MCF 10A (cell line): ENCODE measurements around the gene ADAM12. TPM values are rescaled to one million over a fixed set of nuclear protein-coding genes. Genes with fewer than 3 reads are reported as not detected.
"Not testable (repeated sequence)": the region's sequence is repeated elsewhere in the genome, so short reads cannot be mapped to it uniquely, and the experiment has no call there.

Source experiments
- BruUV-seq: library from RNA; stranded (reverse); fragments of 400-500 nt; replicated peaks from 2 replicates; lab custom pipeline; 2021; lab: Mats Ljungman, UMichigan
- CTCF ChIA-PET: fragments of 300-600 bp; sonication (Branson Sonifier 250); formaldehyde crosslinking; extraction: SDS; loops from one replicate; lab custom pipeline; 2021; ENCODE audit warnings: antibody characterized with exemption, inconsistent platforms; lab: Yijun Ruan, JAX
- POLR2A ChIA-PET: fragments of 300-600, 350-650 bp; sonication (Branson Sonifier 250); formaldehyde crosslinking; extraction: SDS; loops from one replicate; lab custom pipeline; 2020; ENCODE audit warnings: antibody characterized with exemption, inconsistent platforms; lab: Yijun Ruan, JAX
- DNase-seq: peaks from one replicate; pipeline ENCODE4 v3.0.0-alpha.2; 2018; ENCODE audit not compliant: unreplicated experiment
- H3K27ac Mint-ChIP-seq: one replicate; pipeline ENCODE4 v1.8.0; 2022; ENCODE audit warnings: mild to moderate bottlenecking, low read depth, mixed read lengths; ENCODE audit not compliant: unreplicated experiment
- H3K27me3 Mint-ChIP-seq: one replicate; pipeline ENCODE4 v1.8.0; 2022; ENCODE audit warnings: mixed read lengths; ENCODE audit not compliant: insufficient read depth, unreplicated experiment
- H3K36me3 Mint-ChIP-seq: one replicate; pipeline ENCODE4 v1.8.0; 2022; ENCODE audit warnings: mild to moderate bottlenecking, moderate library complexity, mixed read lengths; ENCODE audit not compliant: insufficient read depth, unreplicated experiment
- H3K4me1 Mint-ChIP-seq: one replicate; pipeline ENCODE4 v1.8.0; 2022; ENCODE audit warnings: mixed read lengths; ENCODE audit not compliant: insufficient read depth, unreplicated experiment
- H3K4me3 Mint-ChIP-seq: one replicate; pipeline ENCODE4 v1.8.0; 2022; ENCODE audit warnings: mild to moderate bottlenecking, moderate library complexity, mixed read lengths; ENCODE audit not compliant: unreplicated experiment
- H3K9me3 Mint-ChIP-seq: one replicate; pipeline ENCODE4 v1.8.0; 2022; ENCODE audit warnings: mixed read lengths; ENCODE audit not compliant: unreplicated experiment
- intact Hi-C: fragments of 100-400 bp; cut with micrococcal nuclease; formaldehyde crosslinking; loops from 2 replicates; pipeline ENCODE4 v1.14.1; 2022
- total RNA-seq: library from RNA; stranded (reverse); gene quantifications from 2 replicates; pipeline ENCODE4 v1.2.3, GENCODE V29; 2022
- TF ChIP-seq, protein P1 (sequence below): fragments of 200-600 bp; IDR thresholded peaks from one replicate; pipeline ENCODE4 v1.8.0; 2022; ENCODE audit warnings: antibody characterized with exemption, mild to moderate bottlenecking; ENCODE audit not compliant: unreplicated experiment

The ADAM12 gene
- total RNA-seq, 1 experiment from 2014 or later = 2.2 TPM

DNA sequence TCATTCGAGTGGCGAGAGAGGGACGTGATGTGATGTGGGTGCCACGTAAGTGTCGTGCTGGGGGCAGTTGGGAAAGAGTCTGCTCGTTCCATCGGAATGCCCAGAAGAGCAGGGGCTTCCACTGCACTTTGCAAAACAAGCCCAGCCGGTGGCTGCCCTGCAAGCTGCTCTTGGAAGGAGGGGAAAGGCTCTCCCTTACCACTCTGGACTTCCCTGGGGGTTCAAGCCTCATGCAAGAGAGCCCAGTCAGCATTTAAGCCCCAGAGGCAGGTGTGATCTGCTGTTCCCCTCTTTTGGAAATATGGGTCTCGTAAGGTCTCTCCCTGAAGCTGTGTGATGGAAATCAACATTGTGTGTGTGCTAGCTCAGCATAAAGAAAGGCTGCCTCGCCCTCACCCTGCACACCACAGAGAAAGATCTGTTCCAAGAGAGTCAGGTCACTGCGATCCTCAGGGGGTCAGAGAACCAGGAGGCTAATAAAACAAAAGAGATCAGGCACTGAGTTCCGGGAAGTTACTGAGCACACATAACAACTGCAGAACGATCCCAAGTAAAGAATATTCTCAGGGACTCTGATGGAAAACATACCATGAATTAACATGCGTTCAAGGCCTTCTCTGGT, 212.5 kb downstream of the ADAM12 start:
- CTCF ChIA-PET = interaction anchor here (1.2 kb wide), 1 partner anchor 193 kb away, joined by 4 read pairs; no protein-coding TSS in a partner anchor
- no peak overlapping the region for H3K27ac Mint-ChIP-seq
- H3K9me3 Mint-ChIP-seq = no peaks in the 10 kb centered on the region
- TF ChIP-seq, protein P1, sequence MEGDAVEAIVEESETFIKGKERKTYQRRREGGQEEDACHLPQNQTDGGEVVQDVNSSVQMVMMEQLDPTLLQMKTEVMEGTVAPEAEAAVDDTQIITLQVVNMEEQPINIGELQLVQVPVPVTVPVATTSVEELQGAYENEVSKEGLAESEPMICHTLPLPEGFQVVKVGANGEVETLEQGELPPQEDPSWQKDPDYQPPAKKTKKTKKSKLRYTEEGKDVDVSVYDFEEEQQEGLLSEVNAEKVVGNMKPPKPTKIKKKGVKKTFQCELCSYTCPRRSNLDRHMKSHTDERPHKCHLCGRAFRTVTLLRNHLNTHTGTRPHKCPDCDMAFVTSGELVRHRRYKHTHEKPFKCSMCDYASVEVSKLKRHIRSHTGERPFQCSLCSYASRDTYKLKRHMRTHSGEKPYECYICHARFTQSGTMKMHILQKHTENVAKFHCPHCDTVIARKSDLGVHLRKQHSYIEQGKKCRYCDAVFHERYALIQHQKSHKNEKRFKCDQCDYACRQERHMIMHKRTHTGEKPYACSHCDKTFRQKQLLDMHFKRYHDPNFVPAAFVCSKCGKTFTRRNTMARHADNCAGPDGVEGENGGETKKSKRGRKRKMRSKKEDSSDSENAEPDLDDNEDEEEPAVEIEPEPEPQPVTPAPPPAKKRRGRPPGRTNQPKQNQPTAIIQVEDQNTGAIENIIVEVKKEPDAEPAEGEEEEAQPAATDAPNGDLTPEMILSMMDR = no peak
- DNase-seq = no peak
- H3K27me3 Mint-ChIP-seq = no peaks in the 10 kb centered on the region
- no peak overlapping the region for H3K4me3 Mint-ChIP-seq
- H3K36me3 Mint-ChIP-seq = no peaks in the 10 kb centered on the region
- POLR2A ChIA-PET = no interaction called here
- H3K4me1 Mint-ChIP-seq = no peaks in the 10 kb centered on the region
- intact Hi-C loops = no loop called here
- BruUV-seq = no TSS peak

DNA sequence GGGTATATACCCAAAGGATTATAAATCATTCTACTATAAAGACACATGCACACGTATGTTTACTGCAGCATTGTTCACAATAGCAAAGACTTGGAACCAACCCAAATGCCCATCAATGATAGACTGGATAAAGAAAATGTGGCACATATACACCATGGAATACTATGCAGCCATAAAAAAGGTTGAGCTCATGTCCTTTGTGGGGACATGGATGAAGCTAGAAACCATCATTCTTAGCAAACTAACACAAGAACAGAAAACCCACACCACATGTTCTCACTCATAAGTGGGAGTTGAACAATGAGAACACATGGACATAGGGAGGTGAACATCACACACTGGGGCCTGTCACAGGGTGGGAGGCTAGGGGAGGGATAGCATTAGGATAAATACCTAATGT, 215.5 kb downstream of the ADAM12 start:
- DNase-seq, CTCF ChIA-PET, BruUV-seq, POLR2A ChIA-PET, H3K27ac Mint-ChIP-seq, H3K4me1 Mint-ChIP-seq, H3K4me3 Mint-ChIP-seq, intact Hi-C loops, H3K9me3 Mint-ChIP-seq, H3K27me3 Mint-ChIP-seq, H3K36me3 Mint-ChIP-seq: not testable (repeated sequence)

DNA sequence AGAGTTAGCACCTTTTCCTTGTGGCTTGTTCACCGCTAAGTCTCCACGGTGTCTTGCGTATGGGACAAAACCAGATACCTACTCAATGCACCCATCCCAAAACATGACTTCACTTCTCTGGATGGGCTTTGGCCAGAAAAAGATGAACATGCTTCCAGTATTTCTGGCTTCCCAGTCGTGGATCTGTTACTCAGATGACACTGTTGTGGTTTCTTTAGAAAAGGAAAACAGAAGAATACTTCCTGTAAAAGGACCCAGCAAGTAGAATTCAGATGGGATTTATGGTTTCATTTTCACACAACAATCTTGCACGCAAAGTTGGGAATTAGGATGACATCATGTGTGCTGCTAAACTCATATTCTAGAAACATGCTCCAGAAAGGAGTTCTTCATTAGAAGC, 216.7 kb downstream of the ADAM12 start:
- POLR2A ChIA-PET = no interaction called here
- Mint-ChIP-seq H3K27ac (no peak overlapping the region), H3K4me1 (no peaks in the 10 kb centered on the region), H3K36me3 (no peaks in the 10 kb centered on the region), H3K4me3 (no peak overlapping the region), H3K27me3 (no peaks in the 10 kb centered on the region), H3K9me3 (no peaks in the 10 kb centered on the region)
- CTCF ChIA-PET = no interaction called here
- TF ChIP-seq, protein P1 = no peak
- DNase-seq = no peak
- intact Hi-C loops = no loop called here
- BruUV-seq = no TSS peak

DNA sequence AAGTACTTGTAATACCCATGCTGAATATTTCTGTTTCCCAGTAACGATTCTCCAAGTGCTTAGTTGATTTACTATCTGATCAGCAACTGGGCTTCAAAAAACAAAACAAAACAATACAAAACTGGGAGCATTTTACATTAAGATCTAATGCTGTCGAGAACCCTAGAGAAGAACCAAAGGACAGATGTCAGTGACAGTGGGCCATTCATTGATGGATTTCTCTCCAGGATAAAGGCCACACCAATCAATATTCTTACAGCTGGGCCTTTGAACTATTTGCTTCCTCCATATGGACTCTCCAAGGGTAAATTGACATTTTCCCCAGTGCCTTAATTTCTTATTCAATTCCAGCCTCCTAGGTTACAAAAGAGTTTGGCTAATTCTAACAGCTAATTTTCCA, 217.5 kb downstream of the ADAM12 start:
- CTCF ChIA-PET = no interaction called here
- no peaks in the 10 kb centered on the region for H3K9me3 Mint-ChIP-seq
- POLR2A ChIA-PET = no interaction called here
- H3K27ac Mint-ChIP-seq = no peak overlapping the region
- no peaks in the 10 kb centered on the region for H3K4me1 Mint-ChIP-seq
- H3K27me3 Mint-ChIP-seq = no peaks in the 10 kb centered on the region
- BruUV-seq = no TSS peak
- intact Hi-C loops = no loop called here
- H3K4me3 Mint-ChIP-seq = no peak overlapping the region
- TF ChIP-seq, protein P1 = no peak
- DNase-seq = no peak
- no peaks in the 10 kb centered on the region for H3K36me3 Mint-ChIP-seq
